Measurements from ENCODE around the gene SPNS3. TPM values are rescaled to one million over a fixed set of nuclear protein-coding genes. Genes with fewer than 3 reads are reported as not detected.

SPNS3 gene
- total RNA-seq, 2 experiments from 2014 or later: 26.5 to 32.9 TPM

- H3K36me3 Mint-ChIP-seq: peaks cover 3% of the 10 kb centered on the region
- ATAC-seq (ENCODE audit: low read depth): peak; percentile 15
- H3K9me3 Mint-ChIP-seq: no peaks in the 10 kb centered on the region
- no peak overlapping the region for H3K4me3 Mint-ChIP-seq
- POLR2A ChIA-PET: interaction anchor here (0.7 kb wide), 1 partner anchor 62 kb away, joined by 3 read pairs; the partner anchor contains the start of gene MYBBP1A
- H3K4me1 Mint-ChIP-seq: peaks cover 14% of the 10 kb centered on the region
- peaks cover 5% of the 10 kb centered on the region for H3K27me3 Mint-ChIP-seq
- no peak for DNase-seq
- H3K27ac Mint-ChIP-seq: peak overlapping the region; percentile 18
Measured at GRCh38 chr17:4492721-4493561, 59.2 kb downstream of the SPNS3 start.

GRCh38 chr17:4497101-4497824, 63.5 kb downstream of the SPNS3 start:
- H3K27ac Mint-ChIP-seq: no peak overlapping the region

GRCh38 chr17:4498461-4499397, 65.0 kb downstream of the SPNS3 start, which contains the start of gene SPNS2:
Gene SPNS2, plus strand, starts transcription at chr17:4498881. Its CDS starts 167 bp downstream, at chr17:4499048.
- Mint-ChIP-seq H3K4me3 (peak within 1 kb of the TSS; percentile 81), H3K9me3 (no peaks in the 10 kb centered on the region), H3K4me1 (peaks cover 30% of the 10 kb centered on the region), H3K27me3 (peaks cover 37% of the 10 kb centered on the region), H3K27ac (peak within 1 kb of the TSS; percentile 43), H3K36me3 (peaks cover 2% of the 10 kb centered on the region)
- POLR2A ChIA-PET: interaction anchor here (0.5 to 3.7 kb wide), 12 partner anchors 10 to 214 kb away, joined by 3 to 21 read pairs (median 6); partner anchors contain the start of genes MYBBP1A and SPNS3
- ATAC-seq (ENCODE audit: low read depth) (peak; percentile 83), DNase-seq (peak; percentile 83)

More at GRCh38 chr17:4497101-4497824, 63.5 kb downstream of the SPNS3 start:
- H3K4me1 Mint-ChIP-seq: peaks cover 35% of the 10 kb centered on the region
- H3K9me3 Mint-ChIP-seq: no peaks in the 10 kb centered on the region
- no peak for DNase-seq
- POLR2A ChIA-PET: interaction anchor here (0.7 to 0.9 kb wide), 2 partner anchors 11 to 16 kb away, joined by 3 read pairs; no protein-coding TSS in a partner anchor
- H3K36me3 Mint-ChIP-seq: peaks cover 4% of the 10 kb centered on the region
- ATAC-seq (ENCODE audit: low read depth): no peak
- H3K4me3 Mint-ChIP-seq: no peak overlapping the region
- peaks cover 32% of the 10 kb centered on the region for H3K27me3 Mint-ChIP-seq

- peak overlapping the region; percentile 43 for H3K27ac Mint-ChIP-seq
- peaks cover 36% of the 10 kb centered on the region for H3K27me3 Mint-ChIP-seq
- ATAC-seq (ENCODE audit: low read depth) (peak; percentile 25), DNase-seq (peak; percentile 72)
- H3K4me3 Mint-ChIP-seq: peak overlapping the region; percentile 81
- no peaks in the 10 kb centered on the region for H3K9me3 Mint-ChIP-seq
- peaks cover 2% of the 10 kb centered on the region for H3K36me3 Mint-ChIP-seq
- POLR2A ChIA-PET: interaction anchor here (0.8 to 3.7 kb wide), 13 partner anchors 8 to 356 kb away, joined by 3 to 21 read pairs (median 5); partner anchors contain the start of genes CYB5D2, MYBBP1A, SPNS3 and ZZEF1
- H3K4me1 Mint-ChIP-seq: peaks cover 35% of the 10 kb centered on the region
Measured at GRCh38 chr17:4499431-4500190, 65.9 kb downstream of the SPNS3 start.

- H3K4me1 Mint-ChIP-seq: peaks cover 39% of the 10 kb centered on the region
- peaks cover 2% of the 10 kb centered on the region for H3K36me3 Mint-ChIP-seq
- no peaks in the 10 kb centered on the region for H3K9me3 Mint-ChIP-seq
- no peak for DNase-seq
- no peak for ATAC-seq (ENCODE audit: low read depth)
- POLR2A ChIA-PET: interaction anchor here (0.8 to 3.7 kb wide), 8 partner anchors 9 to 357 kb away, joined by 3 to 21 read pairs (median 6); partner anchors contain the start of genes CYB5D2, SPNS3 and ZZEF1
- H3K27ac Mint-ChIP-seq: peak overlapping the region; percentile 56
- peaks cover 36% of the 10 kb centered on the region for H3K27me3 Mint-ChIP-seq
- peak overlapping the region; percentile 81 for H3K4me3 Mint-ChIP-seq
Measured at GRCh38 chr17:4500191-4500571, 66.4 kb downstream of the SPNS3 start.

- peaks cover 2% of the 10 kb centered on the region for H3K36me3 Mint-ChIP-seq
- no peak overlapping the region for H3K4me3 Mint-ChIP-seq
- ATAC-seq (ENCODE audit: low read depth) (no peak), DNase-seq (no peak)
- H3K4me1 Mint-ChIP-seq: peaks cover 40% of the 10 kb centered on the region
- no peak overlapping the region for H3K27ac Mint-ChIP-seq
- POLR2A ChIA-PET: interaction anchor here (1.1 to 3.7 kb wide), 3 partner anchors 20 to 68 kb away, joined by 5 to 21 read pairs (median 14); partner anchors contain the start of gene SPNS3
- no peaks in the 10 kb centered on the region for H3K9me3 Mint-ChIP-seq
- H3K27me3 Mint-ChIP-seq: peaks cover 36% of the 10 kb centered on the region
Measured at GRCh38 chr17:4501295-4501949, 67.7 kb downstream of the SPNS3 start.

- Mint-ChIP-seq H3K4me3 (no peak overlapping the region), H3K4me1 (peaks cover 40% of the 10 kb centered on the region), H3K36me3 (peaks cover 2% of the 10 kb centered on the region)
Measured at GRCh38 chr17:4502466-4503154, 68.9 kb downstream of the SPNS3 start.

GRCh38 chr17:4503283-4504025, 69.7 kb downstream of the SPNS3 start:
- peak overlapping the region; percentile 74 for H3K27ac Mint-ChIP-seq
- H3K4me1 Mint-ChIP-seq: peaks cover 43% of the 10 kb centered on the region
- peaks cover 29% of the 10 kb centered on the region for H3K27me3 Mint-ChIP-seq
- ATAC-seq (ENCODE audit: low read depth) (no peak), DNase-seq (no peak)
- no peaks in the 10 kb centered on the region for H3K9me3 Mint-ChIP-seq
- peaks cover 2% of the 10 kb centered on the region for H3K36me3 Mint-ChIP-seq
- peak overlapping the region; percentile 66 for H3K4me3 Mint-ChIP-seq
- POLR2A ChIA-PET: interaction anchor here (0.5 to 2.7 kb wide), 3 partner anchors 70 to 192 kb away, joined by 3 to 10 read pairs (median 4); partner anchors contain the start of gene SPNS3

More at GRCh38 chr17:4502466-4503154, 68.9 kb downstream of the SPNS3 start:
- peaks cover 32% of the 10 kb centered on the region for H3K27me3 Mint-ChIP-seq
- ATAC-seq (ENCODE audit: low read depth) (no peak), DNase-seq (no peak)
- no peaks in the 10 kb centered on the region for H3K9me3 Mint-ChIP-seq
- POLR2A ChIA-PET: interaction anchor here (1.2 kb wide), 1 partner anchor 69 kb away, joined by 3 read pairs; the partner anchor contains the start of gene SPNS3
- H3K27ac Mint-ChIP-seq: no peak overlapping the region

- Mint-ChIP-seq H3K27ac (peak overlapping the region; percentile 74), H3K36me3 (peaks cover 2% of the 10 kb centered on the region), H3K4me3 (peak overlapping the region; percentile 66), H3K27me3 (peaks cover 29% of the 10 kb centered on the region), H3K9me3 (no peaks in the 10 kb centered on the region), H3K4me1 (peaks cover 51% of the 10 kb centered on the region)
- POLR2A ChIA-PET: interaction anchor here (0.6 to 2.7 kb wide), 6 partner anchors 13 to 70 kb away, joined by 3 to 10 read pairs (median 8); partner anchors contain the start of gene SPNS3
- ATAC-seq (ENCODE audit: low read depth): peak; percentile 64
- DNase-seq: peak; percentile 58
Measured at GRCh38 chr17:4504188-4504587, 70.4 kb downstream of the SPNS3 start.

GRCh38 chr17:4505187-4505586, 71.4 kb downstream of the SPNS3 start:
- Mint-ChIP-seq H3K27me3 (peaks cover 22% of the 10 kb centered on the region), H3K9me3 (no peaks in the 10 kb centered on the region), H3K4me3 (peak overlapping the region; percentile 66), H3K36me3 (peaks cover 2% of the 10 kb centered on the region), H3K27ac (peak overlapping the region; percentile 74), H3K4me1 (peaks cover 50% of the 10 kb centered on the region)
- no peak for DNase-seq
- POLR2A ChIA-PET: interaction anchor here (1.4 to 2.7 kb wide), 3 partner anchors 29 to 71 kb away, joined by 5 to 10 read pairs (median 7); partner anchors contain the start of gene SPNS3
- no peak for ATAC-seq (ENCODE audit: low read depth)
